H1 (cell line): ENCODE results near the gene PKD2. TPM values are rescaled to one million over a fixed set of nuclear protein-coding genes. Genes with fewer than 3 reads are reported as not detected.

Experiments
- CTCF ChIA-PET: fragments of 300-600 bp; sonication (Branson Sonifier 250); formaldehyde crosslinking; loops from one replicate; lab custom pipeline; 2021; ENCODE audit not compliant: partially characterized antibody; lab: Charles Lee
- POLR2A ChIA-PET: fragments of 300-600 bp; sonication (Branson Sonifier 250); formaldehyde crosslinking; loops from one replicate; lab custom pipeline; 2021; ENCODE audit warnings: inconsistent platforms; ENCODE audit not compliant: partially characterized antibody; lab: Charles Lee
- DNase-seq, 2 experiments: peaks; one replicate each; pipeline versions ENCODE4 v3.0.0 to v3.0.0-alpha.2; 2010 to 2022; ENCODE audit warnings: low spot score in 2 of 2, low read depth in 1 of 2, mixed read lengths in 1 of 2
- FAIRE-seq: peaks from 2 replicates; lab custom pipeline; 2011; peaks lifted over from hg19 to GRCh38; lab: Jason Lieb, UNC
- H2AFZ ChIP-seq: 2 replicates; pipeline ENCODE4 v1.8.1; 2012; ENCODE audit warnings: low read length, inconsistent platforms
- H2AK5ac ChIP-seq: 2 replicates; pipeline ENCODE4 v1.6.1; 2013; ENCODE audit warnings: low read depth, low read length
- H2BK120ac ChIP-seq: replicated peaks from 2 replicates; pipeline ENCODE3; 2013; ENCODE audit warnings: low read depth, low read length, inconsistent platforms
- H2BK12ac ChIP-seq: 2 replicates; pipeline ENCODE4 v1.6.1; 2013; ENCODE audit warnings: low read depth, low read length
- H2BK15ac ChIP-seq: 2 replicates; pipeline ENCODE4 v1.6.1; 2013; ENCODE audit warnings: low read length
- H2BK20ac ChIP-seq: 2 replicates; pipeline ENCODE4 v1.6.1; 2013; ENCODE audit warnings: low read length
- H2BK5ac ChIP-seq: 2 replicates; pipeline ENCODE4 v1.6.1; 2013; ENCODE audit warnings: low read depth, low read length
- H3K14ac ChIP-seq: 2 replicates; pipeline ENCODE4 v1.6.1; 2013; ENCODE audit warnings: inconsistent platforms; ENCODE audit not compliant: insufficient read length
- H3K18ac ChIP-seq: 2 replicates; pipeline ENCODE4 v1.6.1; 2013; ENCODE audit warnings: low read length; ENCODE audit errors: extremely low read depth
- H3K23ac ChIP-seq: 2 replicates; pipeline ENCODE4 v1.6.1; 2013; ENCODE audit warnings: inconsistent platforms; ENCODE audit not compliant: insufficient read length
- H3K23me2 ChIP-seq: 2 replicates; pipeline ENCODE4 v1.6.1; 2013; ENCODE audit warnings: low read depth, low read length
- H3K27ac ChIP-seq: 2 replicates; pipeline ENCODE4 v1.6.1; 2011; ENCODE audit warnings: low read depth, low read length, inconsistent platforms
- H3K27me3 ChIP-seq, 4 experiments: replicated peaks in 1 of 4; 1 replicate in 1 of 4; 2 replicates in 3 of 4; pipeline versions ENCODE4 v1.6.1 to v1.8.1; 2011 to 2013; ENCODE audit warnings: low read length in 3 of 4, mild to moderate bottlenecking in 3 of 4, inconsistent platforms in 2 of 4, mixed read lengths in 2 of 4, moderate library complexity in 1 of 4; ENCODE audit not compliant: control insufficient read depth in 3 of 4, insufficient read depth in 3 of 4; ENCODE audit errors: extremely low read depth in 1 of 4
- H3K36me3 ChIP-seq, 4 experiments: 2 replicates each; pipeline versions ENCODE4 v1.6.1 to v1.8.1; 2011 to 2013; ENCODE audit warnings: mild to moderate bottlenecking in 4 of 4, low read length in 3 of 4, moderate library complexity in 2 of 4, control low read depth in 1 of 4, inconsistent platforms in 1 of 4; ENCODE audit not compliant: insufficient read depth in 4 of 4, control insufficient read depth in 2 of 4
- H3K4ac ChIP-seq: replicated peaks from 2 replicates; pipeline ENCODE3; 2013; ENCODE audit warnings: low read length, low read depth, mixed read lengths, inconsistent platforms; ENCODE audit not compliant: insufficient read length
- H3K4me1 ChIP-seq, 4 experiments: replicated peaks in 1 of 4; 1 replicate in 1 of 4; 2 replicates in 3 of 4; pipeline versions ENCODE4 v1.6.1 to v1.8.1; 2011 to 2013; ENCODE audit warnings: low read length in 3 of 4, inconsistent platforms in 2 of 4, mixed read lengths in 1 of 4; ENCODE audit not compliant: insufficient read depth in 4 of 4, control insufficient read depth in 3 of 4
- H3K4me2 ChIP-seq, 2 experiments: 2 replicates each; pipeline versions ENCODE4 v1.6.1 to v1.8.1; 2011 to 2013; ENCODE audit warnings: low read depth in 2 of 2, low read length in 2 of 2, control low read depth in 1 of 2, inconsistent platforms in 1 of 2, mild to moderate bottlenecking in 1 of 2; ENCODE audit not compliant: insufficient read depth in 1 of 2
- H3K4me3 ChIP-seq, 4 experiments: fragments of 200-600, 300-600 bp in 1 of 4; sonication (generic), shearing (Covaris generic), sonication (Bioruptor Twin) in 1 of 4; 2 replicates each; pipeline versions ENCODE4 v1.5.1 to v1.8.1; 2011 to 2016; ENCODE audit warnings: low read length in 4 of 4, low read depth in 3 of 4, control low read depth in 2 of 4, inconsistent platforms in 2 of 4, mild to moderate bottlenecking in 2 of 4, mixed read lengths in 1 of 4, moderate library complexity in 1 of 4; ENCODE audit not compliant: insufficient read depth in 2 of 4; ENCODE audit errors: extremely low read depth in 1 of 4
- H3K56ac ChIP-seq: replicated peaks from 2 replicates; pipeline ENCODE3; 2013; ENCODE audit warnings: low read depth, mild to moderate bottlenecking, mixed read lengths, low read length, inconsistent platforms; ENCODE audit not compliant: insufficient read length
- H3K79me1 ChIP-seq: 2 replicates; pipeline ENCODE4 v1.6.1; 2013; ENCODE audit warnings: low read depth, low read length, control low read depth
- H3K79me2 ChIP-seq, 2 experiments: 2 replicates each; pipeline versions ENCODE4 v1.6.1 to v1.8.1; 2012 to 2013; ENCODE audit warnings: low read length in 2 of 2, mild to moderate bottlenecking in 2 of 2, inconsistent platforms in 1 of 2; ENCODE audit not compliant: insufficient read depth in 2 of 2, control insufficient read depth in 1 of 2
- H3K9ac ChIP-seq, 4 experiments: replicated peaks in 1 of 4; 1 replicate in 1 of 4; 2 replicates in 3 of 4; pipeline versions ENCODE4 v1.6.1 to v1.8.1; 2011 to 2013; ENCODE audit warnings: low read depth in 3 of 4, low read length in 3 of 4, control low read depth in 2 of 4, mild to moderate bottlenecking in 2 of 4, moderate library complexity in 2 of 4, inconsistent platforms in 1 of 4; ENCODE audit errors: extremely low read depth in 1 of 4
- H3K9me3 ChIP-seq, 2 experiments: 2 replicates each; pipeline versions ENCODE4 v1.6.1 to v1.8.1; 2012 to 2013; ENCODE audit warnings: mild to moderate bottlenecking in 2 of 2, moderate library complexity in 2 of 2, control low read depth in 1 of 2, inconsistent platforms in 1 of 2, low read depth in 1 of 2, low read length in 1 of 2, mixed read lengths in 1 of 2; ENCODE audit not compliant: insufficient read depth in 2 of 2
- H4K20me1 ChIP-seq, 2 experiments: replicated peaks in 1 of 2; 2 replicates each; pipeline versions ENCODE3 to v1.8.1; 2011 to 2013; ENCODE audit warnings: inconsistent platforms in 2 of 2, low read length in 2 of 2, mild to moderate bottlenecking in 1 of 2; ENCODE audit not compliant: insufficient read depth in 2 of 2, control insufficient read depth in 1 of 2
- H4K5ac ChIP-seq: 2 replicates; pipeline ENCODE4 v1.6.1; 2013; ENCODE audit warnings: low read length, low read depth, mixed read lengths, inconsistent platforms; ENCODE audit not compliant: insufficient read length
- H4K8ac ChIP-seq: 2 replicates; pipeline ENCODE4 v1.8.0; 2013; ENCODE audit warnings: mild to moderate bottlenecking, moderate library complexity, low read length, inconsistent platforms; ENCODE audit not compliant: insufficient read depth; ENCODE audit errors: extremely low read depth
- H4K91ac ChIP-seq: replicated peaks from 2 replicates; pipeline ENCODE3; 2013; ENCODE audit warnings: low read length, mixed read lengths, inconsistent platforms; ENCODE audit not compliant: insufficient read length
- CHD1 ChIP-seq: IDR thresholded peaks from 2 replicates; pipeline ENCODE4 v1.6.1; 2012; ENCODE audit warnings: low read depth, low read length, improper control_type of control experiment
- CHD2 ChIP-seq: IDR thresholded peaks from 2 replicates; pipeline ENCODE4 v1.6.1; 2012; ENCODE audit warnings: low read length, improper control_type of control experiment
- CTBP2 ChIP-seq: IDR thresholded peaks from 2 replicates; pipeline ENCODE4 v1.7.0; 2011; ENCODE audit warnings: borderline replicate concordance, mild to moderate bottlenecking, moderate library complexity, mixed read lengths, low read length; ENCODE audit not compliant: insufficient read depth, insufficient read length
- HDAC6 ChIP-seq: IDR thresholded peaks from one replicate; pipeline ENCODE4 v1.7.1; 2012; ENCODE audit warnings: low read depth, mild to moderate bottlenecking, inconsistent platforms, low read length, moderate library complexity
- KDM4A ChIP-seq: IDR thresholded peaks from one replicate; pipeline ENCODE4 v1.7.1; 2012; ENCODE audit warnings: low read depth, mild to moderate bottlenecking, moderate library complexity, low read length, inconsistent platforms; ENCODE audit not compliant: severe bottlenecking
- NRF1 ChIP-seq: IDR thresholded peaks from 2 replicates; pipeline ENCODE4 v1.6.1; 2011; ENCODE audit warnings: mild to moderate bottlenecking, low read depth, low read length, improper control_type of control experiment
- POU5F1 ChIP-seq: IDR thresholded peaks from 2 replicates; pipeline ENCODE4 v1.6.1; 2011; ENCODE audit warnings: low read depth, mild to moderate bottlenecking, low read length, moderate library complexity
- SIN3A ChIP-seq, 2 experiments: IDR thresholded peaks in 1 of 2; conservative IDR thresholded peaks in 1 of 2; 2 replicates each; pipeline ENCODE4 v1.6.1; 2011 to 2012; ENCODE audit warnings: low read length in 2 of 2, improper control_type of control experiment in 1 of 2, low read depth in 1 of 2, mild to moderate bottlenecking in 1 of 2
- SRF ChIP-seq: IDR thresholded peaks from 2 replicates; pipeline ENCODE4 v1.6.1; 2011; ENCODE audit warnings: mild to moderate bottlenecking, low read depth, low read length, moderate library complexity
- TEAD4 ChIP-seq: IDR thresholded peaks from 2 replicates; pipeline ENCODE4 v1.6.1; 2012; ENCODE audit warnings: low read depth, low read length, inconsistent platforms, mixed read lengths
- WGBS, 2 experiments: shearing (Covaris generic) in 1 of 2; methylation state at CpG; one replicate each; pipeline versions ENCODE4 v1.1.6 to v1.1.7; 2013 to 2015; ENCODE audit warnings: low lambda C conversion rate in 2 of 2, mixed read lengths in 2 of 2, inconsistent platforms in 1 of 2, low coverage in 1 of 2, missing lambda C conversion rate in 1 of 2; ENCODE audit not compliant: insufficient replicate concordance in 2 of 2, insufficient coverage in 1 of 2, insufficient read length in 1 of 2; ENCODE audit errors: extremely low coverage in 1 of 2, missing lambda C conversion rate in 1 of 2; 5-methylcytosine and 5-hydroxymethylcytosine counted together
- polyA plus RNA-seq, 7 experiments: library from polyadenylated mRNA; depleted of rRNA in 3 of 7; stranded (reverse) in 5 of 7; unstranded in 2 of 7; fragments of >200 nt in 5 of 7; fragments of 200-250 nt in 2 of 7; gene quantifications; 1 replicate in 5 of 7; 2 replicates in 1 of 7; 4 replicates in 1 of 7; pipeline versions ENCODE4 v1.2.1 to v1.2.3, GENCODE V29; 2011 to 2013; ENCODE audit warnings: missing spikeins in 2 of 7, mixed read lengths in 2 of 7
- total RNA-seq: library from RNA; stranded (reverse); fragmentation: NEBNext Ultra II Directional; extraction: Animal tissue kit (Norgen Biotek cat#: 25700); gene quantifications from 2 replicates; pipeline ENCODE4 v1.2.1, GENCODE V29; 2021
- TF ChIP-seq, protein P1 (sequence below): IDR thresholded peaks from 2 replicates; pipeline ENCODE4 v1.6.1; 2011; ENCODE audit warnings: low read depth, mild to moderate bottlenecking, low read length; ENCODE audit not compliant: insufficient read depth

Gene PKD2
- total and polyA plus RNA-seq, 2 of the 8 experiments (the other 6 are each of a cell fraction or from before 2014, with no cell fraction given): 16.0 to 32.0 TPM

DNA sequence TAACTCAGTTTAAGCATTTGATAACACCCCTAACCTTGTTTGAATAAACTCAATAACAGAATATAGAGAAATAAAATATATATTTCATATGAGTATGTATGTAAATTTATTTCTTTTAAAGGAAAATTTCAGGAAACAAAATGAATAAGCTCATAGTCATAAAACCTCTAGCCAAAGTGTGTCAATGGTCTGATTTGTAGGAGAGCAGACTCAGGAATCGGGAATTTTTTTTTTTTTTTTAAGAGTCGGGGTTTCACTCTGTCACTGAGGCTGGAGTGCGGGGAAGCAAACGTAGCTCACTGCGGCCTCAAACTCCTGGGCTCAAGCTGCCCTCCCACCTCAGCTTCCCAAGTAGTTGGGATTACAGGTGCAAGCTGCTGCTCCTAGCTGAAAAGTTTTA, 2.4 kb downstream of the PKD2 start:
- no peak overlapping the region for H3K4ac ChIP-seq
- no peak overlapping the region for H4K91ac ChIP-seq
- no peak overlapping the region for H3K56ac ChIP-seq
- H3K4me1 ChIP-seq: peaks cover 0 to 9% (median 7%) of the 10 kb centered on the region in 4 experiments; a peak in 5 of 7 replicates
- H3K9me3 ChIP-seq: no peaks in the 10 kb centered on the region
- H3K14ac ChIP-seq: no peak overlapping the region
- H2BK15ac ChIP-seq: no peak overlapping the region
- H2AFZ ChIP-seq: no peak overlapping the region
- peak overlapping the region in 1 of 4 experiments; percentile 79; a peak in 2 of 8 replicates for H3K4me3 ChIP-seq
- H4K8ac ChIP-seq: no peak overlapping the region
- H3K27me3 ChIP-seq: peaks cover 0 to 4% (median 0%) of the 10 kb centered on the region in 4 experiments; a peak in 3 of 7 replicates
- H3K79me1 ChIP-seq: peaks cover 13% of the 10 kb centered on the region
- H3K23me2 ChIP-seq: peaks cover 9% of the 10 kb centered on the region; the same call in 1 of the 2 replicates
- peak overlapping the region in 1 of 2 experiments; percentile 71; a peak in 3 of 4 replicates for H3K4me2 ChIP-seq
- H2BK5ac ChIP-seq: no peak overlapping the region
- H2BK120ac ChIP-seq: no peak overlapping the region
- no peak overlapping the region for H3K27ac ChIP-seq
- no peak for TF ChIP-seq POU5F1
- no peak for TF ChIP-seq CTBP2
- no peak for TF ChIP-seq CHD1
- no peak for TF ChIP-seq TEAD4
- no peak for TF ChIP-seq SIN3A (conservative IDR thresholded peaks at IDR 0.05 in 1 of 2, IDR thresholded peaks at IDR 0.05 in 1 of 2; ENCODE audit: low read depth in 1 of 2, low read length in 2 of 2)
- TF ChIP-seq KDM4A: no peak
- TF ChIP-seq, protein P1, sequence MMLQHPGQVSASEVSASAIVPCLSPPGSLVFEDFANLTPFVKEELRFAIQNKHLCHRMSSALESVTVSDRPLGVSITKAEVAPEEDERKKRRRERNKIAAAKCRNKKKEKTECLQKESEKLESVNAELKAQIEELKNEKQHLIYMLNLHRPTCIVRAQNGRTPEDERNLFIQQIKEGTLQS: no peak
- no peak for TF ChIP-seq NRF1
- TF ChIP-seq HDAC6: no peak
- no peak for TF ChIP-seq CHD2
- TF ChIP-seq SRF: no peak
- TF ChIP-seq, all 59 proteins: peak for 0
- peaks cover 4 to 68% of the 10 kb centered on the region in 2 experiments; a peak in 3 of 4 replicates for H3K79me2 ChIP-seq
- H4K5ac ChIP-seq: no peak overlapping the region
- H2BK12ac ChIP-seq: no peak overlapping the region
- no peak overlapping the region for H3K18ac ChIP-seq
- no peak overlapping the region for H2AK5ac ChIP-seq
- H3K36me3 ChIP-seq: no peaks in the 10 kb centered on the region
- WGBS, 2 experiments: 60% methylated on average over 5 of the region's 5 CpGs; no CpG with 5 or more reads in 1 of the 2 experiments
- POLR2A ChIA-PET: interaction anchor here (0.6 to 1.2 kb wide), 5 partner anchors 11 to 627 kb away, joined by 3 to 4 read pairs (median 3); no protein-coding TSS in a partner anchor
- FAIRE-seq (no peak), DNase-seq (no peak)
- H4K20me1 ChIP-seq: peaks cover 7 to 15% of the 10 kb centered on the region in 2 experiments
- H3K9ac ChIP-seq: no peak overlapping the region
- no peak overlapping the region for H3K23ac ChIP-seq
- CTCF ChIA-PET: interaction anchor here (0.6 to 1.1 kb wide), 3 partner anchors 45 to 531 kb away, joined by 3 to 8 read pairs (median 3); no protein-coding TSS in a partner anchor
- no peak overlapping the region for H2BK20ac ChIP-seq
